ENCODE data around the gene MRPS6. TPM values are rescaled to one million over a fixed set of nuclear protein-coding genes. Genes with fewer than 3 reads are reported as not detected.

Gene MRPS6
- total and polyA plus RNA-seq, 4 donors, result 12.1 to 83.0 (median 17.0) TPM

DNA sequence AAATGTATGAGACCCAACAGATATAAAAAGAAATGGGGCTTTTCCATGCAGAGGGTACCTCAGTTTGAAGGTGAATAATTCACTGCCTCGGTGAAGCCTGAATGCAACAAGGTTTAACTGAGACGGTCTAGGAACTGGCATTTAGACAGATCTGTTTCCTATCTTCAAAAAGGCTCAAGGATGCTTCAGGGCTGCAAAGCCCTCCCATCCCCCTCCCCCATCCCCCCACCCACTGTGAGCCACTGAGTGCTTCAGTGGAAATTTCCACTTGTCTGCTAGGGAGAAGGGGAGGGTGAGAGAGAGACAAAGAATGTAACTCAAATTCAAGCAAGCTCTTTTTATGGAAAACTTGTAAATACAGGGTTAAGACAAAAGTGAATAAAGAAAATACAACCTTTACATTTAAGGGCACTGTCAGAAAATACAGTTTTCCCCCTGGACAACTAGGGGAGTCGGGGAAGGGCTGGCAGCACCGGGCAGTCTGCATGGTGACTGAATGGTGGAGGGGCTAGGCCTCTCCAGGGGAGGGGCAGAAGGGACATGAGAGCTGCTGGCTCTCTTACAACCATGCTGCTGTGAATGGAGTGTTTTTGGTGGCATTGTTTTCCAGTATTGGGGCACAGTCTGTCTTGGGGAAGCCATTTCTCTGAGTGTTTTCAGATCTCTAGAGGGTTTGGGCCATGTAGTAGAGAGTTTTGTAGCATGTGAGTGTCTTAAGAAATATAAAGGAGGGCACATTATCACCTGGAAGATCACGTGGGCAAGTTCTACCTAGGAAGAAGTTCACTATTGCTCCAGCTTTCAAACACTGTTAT, 56.7 kb downstream of the MRPS6 start:
- TF ChIP-seq, protein P1, sequence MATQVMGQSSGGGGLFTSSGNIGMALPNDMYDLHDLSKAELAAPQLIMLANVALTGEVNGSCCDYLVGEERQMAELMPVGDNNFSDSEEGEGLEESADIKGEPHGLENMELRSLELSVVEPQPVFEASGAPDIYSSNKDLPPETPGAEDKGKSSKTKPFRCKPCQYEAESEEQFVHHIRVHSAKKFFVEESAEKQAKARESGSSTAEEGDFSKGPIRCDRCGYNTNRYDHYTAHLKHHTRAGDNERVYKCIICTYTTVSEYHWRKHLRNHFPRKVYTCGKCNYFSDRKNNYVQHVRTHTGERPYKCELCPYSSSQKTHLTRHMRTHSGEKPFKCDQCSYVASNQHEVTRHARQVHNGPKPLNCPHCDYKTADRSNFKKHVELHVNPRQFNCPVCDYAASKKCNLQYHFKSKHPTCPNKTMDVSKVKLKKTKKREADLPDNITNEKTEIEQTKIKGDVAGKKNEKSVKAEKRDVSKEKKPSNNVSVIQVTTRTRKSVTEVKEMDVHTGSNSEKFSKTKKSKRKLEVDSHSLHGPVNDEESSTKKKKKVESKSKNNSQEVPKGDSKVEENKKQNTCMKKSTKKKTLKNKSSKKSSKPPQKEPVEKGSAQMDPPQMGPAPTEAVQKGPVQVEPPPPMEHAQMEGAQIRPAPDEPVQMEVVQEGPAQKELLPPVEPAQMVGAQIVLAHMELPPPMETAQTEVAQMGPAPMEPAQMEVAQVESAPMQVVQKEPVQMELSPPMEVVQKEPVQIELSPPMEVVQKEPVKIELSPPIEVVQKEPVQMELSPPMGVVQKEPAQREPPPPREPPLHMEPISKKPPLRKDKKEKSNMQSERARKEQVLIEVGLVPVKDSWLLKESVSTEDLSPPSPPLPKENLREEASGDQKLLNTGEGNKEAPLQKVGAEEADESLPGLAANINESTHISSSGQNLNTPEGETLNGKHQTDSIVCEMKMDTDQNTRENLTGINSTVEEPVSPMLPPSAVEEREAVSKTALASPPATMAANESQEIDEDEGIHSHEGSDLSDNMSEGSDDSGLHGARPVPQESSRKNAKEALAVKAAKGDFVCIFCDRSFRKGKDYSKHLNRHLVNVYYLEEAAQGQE (IDR thresholded peaks at IDR 0.05), result no peak
- TF ChIP-seq SP1 (IDR thresholded peaks at IDR 0.05) (no peak), JUND (IDR thresholded peaks at IDR 0.05) (no peak), ATF3 (IDR thresholded peaks at IDR 0.05) (no peak), FOXA1 (IDR thresholded peaks at IDR 0.05) (no peak), ZBTB33 (IDR thresholded peaks at IDR 0.05) (no peak), HNF4G (IDR thresholded peaks at IDR 0.05) (no peak), NR2F2 (IDR thresholded peaks at IDR 0.05) (no peak), HNF4A (conservative IDR thresholded peaks at IDR 0.05) (no peak), RAD21 (IDR thresholded peaks at IDR 0.05) (no peak), FOXA2 (IDR thresholded peaks at IDR 0.05) (no peak)
- TF ChIP-seq, protein P2, sequence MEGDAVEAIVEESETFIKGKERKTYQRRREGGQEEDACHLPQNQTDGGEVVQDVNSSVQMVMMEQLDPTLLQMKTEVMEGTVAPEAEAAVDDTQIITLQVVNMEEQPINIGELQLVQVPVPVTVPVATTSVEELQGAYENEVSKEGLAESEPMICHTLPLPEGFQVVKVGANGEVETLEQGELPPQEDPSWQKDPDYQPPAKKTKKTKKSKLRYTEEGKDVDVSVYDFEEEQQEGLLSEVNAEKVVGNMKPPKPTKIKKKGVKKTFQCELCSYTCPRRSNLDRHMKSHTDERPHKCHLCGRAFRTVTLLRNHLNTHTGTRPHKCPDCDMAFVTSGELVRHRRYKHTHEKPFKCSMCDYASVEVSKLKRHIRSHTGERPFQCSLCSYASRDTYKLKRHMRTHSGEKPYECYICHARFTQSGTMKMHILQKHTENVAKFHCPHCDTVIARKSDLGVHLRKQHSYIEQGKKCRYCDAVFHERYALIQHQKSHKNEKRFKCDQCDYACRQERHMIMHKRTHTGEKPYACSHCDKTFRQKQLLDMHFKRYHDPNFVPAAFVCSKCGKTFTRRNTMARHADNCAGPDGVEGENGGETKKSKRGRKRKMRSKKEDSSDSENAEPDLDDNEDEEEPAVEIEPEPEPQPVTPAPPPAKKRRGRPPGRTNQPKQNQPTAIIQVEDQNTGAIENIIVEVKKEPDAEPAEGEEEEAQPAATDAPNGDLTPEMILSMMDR (IDR thresholded peaks at IDR 0.05; ENCODE audit: low read depth, low read length, missing input control), result no peak
- WGBS, result 78% methylated on average over 5 of the region's 5 CpGs
- Histone ChIP-seq H3K9me3 (ENCODE audit: control insufficient read depth in 4 of 4, low read length in 3 of 4) (no peaks in the 10 kb centered on the region), H3K36me3 (ENCODE audit: control insufficient read depth in 4 of 4, insufficient read depth in 3 of 4, low read depth in 1 of 4, low read length in 3 of 4) (peaks cover 0 to 11% (median 4%) of the 10 kb centered on the region in 4 donors), H3K4me1 (ENCODE audit: control insufficient read depth in 4 of 4, insufficient read depth in 4 of 4, low read length in 3 of 4) (peaks cover 0 to 14% (median 2%) of the 10 kb centered on the region in 4 donors), H3K27me3 (ENCODE audit: control insufficient read depth in 4 of 4, insufficient read depth in 4 of 4, low read length in 3 of 4) (no peaks in the 10 kb centered on the region), H3K4me3 (ENCODE audit: low read depth in 1 of 3, low read length in 3 of 3) (no peak overlapping the region), H3K27ac (ENCODE audit: low read depth in 1 of 2, low read length in 2 of 2) (peak overlapping the region; percentile 23 to 36), H3K9ac (ENCODE audit: low read depth in 1 of 2, low read length in 2 of 2) (no peak overlapping the region)
- DNase-seq (ENCODE audit: low spot score), result no peak

- no peak overlapping the region for H3K4me3 ChIP-seq (ENCODE audit: low read depth in 1 of 3, low read length in 3 of 3)
- no peak for DNase-seq (ENCODE audit: low spot score)
- 90% methylated on average over 2 of the region's 2 CpGs for WGBS
- H3K27ac ChIP-seq (ENCODE audit: low read depth in 1 of 2, low read length in 2 of 2), result no peak overlapping the region
- H3K27me3 ChIP-seq (ENCODE audit: control insufficient read depth in 4 of 4, insufficient read depth in 4 of 4, low read length in 3 of 4), result no peaks in the 10 kb centered on the region
- H3K9me3 ChIP-seq (ENCODE audit: control insufficient read depth in 4 of 4, low read length in 3 of 4), result no peaks in the 10 kb centered on the region
- H3K9ac ChIP-seq (ENCODE audit: low read depth in 1 of 2, low read length in 2 of 2), result no peak overlapping the region
- peaks cover 0 to 14% (median 2%) of the 10 kb centered on the region in 4 donors for H3K4me1 ChIP-seq (ENCODE audit: control insufficient read depth in 4 of 4, insufficient read depth in 4 of 4, low read length in 3 of 4)
- no peak for TF ChIP-seq NR2F2 (IDR thresholded peaks at IDR 0.05)
- TF ChIP-seq, protein P2 (IDR thresholded peaks at IDR 0.05; ENCODE audit: low read depth, low read length, missing input control), result no peak
- no peak for TF ChIP-seq FOXA1 (IDR thresholded peaks at IDR 0.05)
- peaks cover 0 to 10% (median 5%) of the 10 kb centered on the region in 4 donors for H3K36me3 ChIP-seq (ENCODE audit: control insufficient read depth in 4 of 4, insufficient read depth in 3 of 4, low read depth in 1 of 4, low read length in 3 of 4)
Observed at GRCh38 chr21:34130716-34130985, 57.3 kb downstream of the MRPS6 start.

Measured in liver (tissue), 9 donors.